ENCODE data around the gene PTPRJ.

PTPRJ gene

DNA sequence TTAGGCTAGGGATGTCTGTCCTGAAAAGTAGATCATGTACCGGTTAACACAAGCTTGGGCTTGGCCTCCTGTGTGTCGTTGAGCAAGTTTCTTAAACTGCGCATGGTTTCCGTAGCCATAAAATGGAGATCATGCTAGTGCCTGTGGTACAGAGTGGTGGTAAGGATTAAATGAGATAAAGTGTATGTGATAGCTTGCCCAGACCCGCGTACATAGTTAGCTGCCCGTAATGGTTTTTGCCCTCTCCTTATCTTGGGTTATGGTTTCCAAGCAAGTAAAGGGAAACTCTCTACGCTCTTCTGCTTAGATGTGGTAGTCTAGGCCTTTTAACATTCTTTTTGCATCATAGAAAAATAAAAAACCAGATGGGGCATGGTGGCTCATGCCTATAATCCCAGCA, 11.0 kb upstream of the PTPRJ start:
- DNase-seq (ENCODE audit: low read depth), result no peak

DNA sequence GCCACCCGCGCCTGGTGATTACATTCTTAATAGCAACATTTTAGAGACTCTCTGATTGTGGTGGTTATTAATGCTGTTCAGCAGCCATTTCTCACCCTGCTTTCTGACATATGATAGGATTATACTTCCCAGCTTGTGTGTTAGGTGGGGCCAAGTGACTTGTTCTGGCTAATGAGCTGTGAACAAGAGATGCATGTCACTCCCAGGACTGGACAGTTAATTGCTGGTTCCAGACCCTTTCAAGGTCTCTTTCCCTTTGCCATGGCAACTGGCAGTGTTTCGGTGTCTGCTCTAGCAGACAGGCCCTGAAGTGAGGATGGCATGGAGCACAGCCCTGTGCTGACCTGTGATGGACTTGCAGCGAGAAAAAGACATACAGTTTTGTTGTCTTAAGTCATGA, 8.9 kb upstream of the PTPRJ start:
- no peak for DNase-seq (ENCODE audit: low read depth)

DNA sequence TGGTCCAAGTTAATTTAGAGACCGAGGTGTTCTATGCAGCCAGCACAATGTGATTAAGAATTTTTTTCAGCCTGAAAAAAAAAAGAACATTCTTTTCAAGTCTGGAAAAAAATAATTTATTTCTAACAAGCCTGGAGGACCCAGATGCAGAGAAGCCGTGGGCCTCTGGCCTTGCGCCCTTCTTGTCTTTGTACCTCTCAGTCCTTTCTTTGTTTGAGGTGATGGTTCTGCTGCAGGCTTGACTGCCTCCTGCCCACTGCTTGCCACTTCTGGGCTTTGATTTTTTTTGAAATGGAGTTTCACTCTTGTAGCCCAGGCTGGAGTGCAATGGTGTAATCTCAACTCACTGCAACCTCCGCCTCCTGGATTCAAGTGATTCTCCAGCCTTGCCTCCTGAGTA, 7.2 kb upstream of the PTPRJ start:
- DNase-seq (ENCODE audit: low read depth), result no peak

DNA sequence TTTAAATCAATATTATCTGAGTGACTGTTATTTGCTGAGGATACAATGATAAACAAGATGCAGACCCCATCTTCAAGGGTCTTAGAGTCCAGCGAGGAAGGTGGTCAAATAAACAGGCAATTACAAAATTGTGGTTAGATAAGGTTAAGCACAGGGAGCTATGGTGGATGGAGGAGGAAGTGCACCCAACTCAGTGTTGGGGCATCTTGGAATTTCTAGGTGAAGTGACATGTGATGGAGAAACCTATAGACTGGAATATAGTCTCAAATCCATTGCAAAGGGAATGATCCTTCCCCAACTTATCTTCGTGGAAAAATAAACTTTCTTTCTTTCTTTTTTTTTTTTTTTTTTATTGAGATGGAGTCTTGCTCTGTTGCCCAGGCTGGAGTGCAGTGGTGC, 3.4 kb upstream of the PTPRJ start:
- DNase-seq (ENCODE audit: low read depth), result no peak

DNA sequence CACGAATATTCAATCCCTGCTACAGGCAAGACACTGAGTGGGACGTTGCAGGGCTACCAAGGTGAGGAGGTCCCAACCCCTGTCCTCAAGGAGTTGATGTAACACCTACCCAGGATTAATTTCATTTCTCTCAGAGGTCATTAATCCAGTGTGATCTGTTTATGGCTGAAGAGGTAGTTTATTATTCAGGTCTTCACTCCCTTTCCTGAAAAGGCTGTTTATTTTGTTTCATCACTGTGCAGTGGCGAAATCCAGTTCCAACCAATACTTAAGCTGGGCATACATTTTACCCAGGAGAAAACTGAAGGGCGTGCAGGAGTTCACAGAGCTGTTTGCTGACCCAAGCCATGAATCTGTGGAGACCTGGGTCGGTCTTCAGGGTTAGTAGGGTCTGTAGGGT, 2.7 kb upstream of the PTPRJ start:
- no peak for DNase-seq (ENCODE audit: low read depth)

DNA sequence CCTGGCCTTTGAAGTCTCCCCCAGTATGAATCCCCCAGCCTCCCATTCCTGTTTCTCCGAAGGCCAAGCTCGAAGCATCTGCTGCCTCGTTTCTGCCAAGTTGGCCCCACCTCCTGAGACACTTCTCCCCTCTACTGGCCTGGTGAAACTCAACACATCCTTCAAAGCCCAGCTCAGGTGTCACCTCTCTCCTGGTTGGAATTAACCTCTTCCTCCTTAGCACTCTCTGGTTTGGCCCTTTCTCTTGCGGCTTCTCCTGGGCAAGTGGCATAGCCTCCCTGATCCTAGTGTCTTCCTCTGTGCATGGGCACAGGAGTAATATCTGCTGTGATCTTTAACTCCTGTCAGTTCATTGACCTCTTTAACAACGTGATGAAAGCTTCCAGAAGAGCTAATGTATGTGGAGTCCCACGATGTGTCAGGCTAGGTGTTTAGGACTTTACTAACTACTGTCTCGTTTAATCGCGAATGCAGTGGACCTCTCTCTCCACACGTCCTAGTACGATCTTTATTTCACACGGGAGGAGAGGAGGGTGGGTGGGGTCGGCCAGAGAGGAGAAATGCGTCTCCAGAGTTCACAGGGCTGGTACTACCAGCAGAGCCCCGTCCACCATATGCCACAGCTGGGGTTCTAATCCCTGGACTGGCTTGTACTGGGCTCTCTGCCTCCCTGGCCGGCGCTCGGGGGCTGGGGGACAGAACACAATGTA, 826 bp upstream of the PTPRJ start:
- no peak for DNase-seq (ENCODE audit: low read depth)

DNA sequence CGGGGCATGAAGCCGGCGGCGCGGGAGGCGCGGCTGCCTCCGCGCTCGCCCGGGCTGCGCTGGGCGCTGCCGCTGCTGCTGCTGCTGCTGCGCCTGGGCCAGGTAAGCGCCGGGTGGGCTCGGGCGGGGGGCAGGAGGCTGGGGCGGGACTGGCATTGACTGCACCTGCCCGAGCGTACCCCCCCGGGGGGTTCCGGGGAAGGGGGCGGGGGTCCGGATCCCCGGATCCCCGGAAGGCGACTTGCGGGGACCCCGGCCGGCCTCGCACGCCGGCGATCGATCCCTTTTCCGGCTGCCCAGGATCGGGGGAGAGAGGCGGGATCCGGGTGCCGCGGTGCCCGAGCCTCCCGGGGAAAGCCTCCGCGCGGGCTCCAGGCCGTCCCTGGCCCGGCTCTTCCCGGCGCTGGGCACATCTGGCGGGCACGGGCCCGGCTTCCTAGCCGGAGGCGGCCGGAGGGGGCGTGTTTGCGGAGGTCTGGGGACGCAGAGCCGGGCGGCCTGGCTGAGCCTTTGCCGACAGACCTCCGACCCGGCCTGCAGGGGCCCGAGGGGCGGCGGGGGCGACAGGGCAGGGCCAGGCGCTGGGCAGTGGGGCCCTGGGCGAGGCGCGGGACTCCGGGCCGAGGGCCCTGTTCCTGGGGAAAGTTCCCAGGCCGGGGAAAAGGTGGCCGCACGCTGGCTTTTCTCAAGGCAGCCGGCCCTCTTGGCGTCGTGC, 705 bp downstream of the PTPRJ start:
- no peak for DNase-seq (ENCODE audit: low read depth)

DNA sequence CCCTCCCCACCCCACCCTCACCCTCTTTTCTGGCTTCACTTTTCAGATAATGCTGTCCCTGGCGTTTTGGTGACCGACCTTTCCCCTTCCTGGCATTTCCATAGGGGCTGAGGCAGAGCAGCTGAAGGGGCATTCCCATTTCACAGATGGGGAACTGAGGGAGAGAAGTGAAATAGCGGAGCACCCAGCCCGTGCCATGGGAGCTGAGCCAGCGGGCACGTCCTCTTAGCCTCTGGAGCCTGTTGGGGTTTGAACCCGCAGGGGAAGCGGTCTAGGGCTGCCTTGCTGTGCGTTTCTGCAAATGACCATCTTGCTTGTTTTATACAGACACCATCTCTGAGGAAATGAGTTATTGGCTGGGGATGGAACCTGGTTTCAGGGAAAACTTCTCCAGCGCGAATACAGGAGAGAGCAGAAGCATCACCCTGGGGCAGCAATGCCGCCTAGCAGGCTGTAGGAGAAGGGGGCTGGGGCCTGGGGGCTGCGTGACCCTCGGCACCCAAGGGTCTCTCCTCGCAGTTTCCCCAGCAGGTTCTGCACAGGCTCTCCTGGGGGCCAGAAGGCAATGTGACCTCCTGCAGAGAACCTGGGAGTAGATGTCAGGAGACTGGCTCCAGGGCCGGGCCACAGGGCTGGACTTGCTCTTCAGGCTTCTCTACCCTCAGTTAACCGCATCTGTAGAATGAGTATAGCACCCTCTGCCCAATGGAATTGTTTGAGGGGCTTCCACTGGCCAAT, 1.5 kb downstream of the PTPRJ start:
- no peak for DNase-seq (ENCODE audit: low read depth)

DNA sequence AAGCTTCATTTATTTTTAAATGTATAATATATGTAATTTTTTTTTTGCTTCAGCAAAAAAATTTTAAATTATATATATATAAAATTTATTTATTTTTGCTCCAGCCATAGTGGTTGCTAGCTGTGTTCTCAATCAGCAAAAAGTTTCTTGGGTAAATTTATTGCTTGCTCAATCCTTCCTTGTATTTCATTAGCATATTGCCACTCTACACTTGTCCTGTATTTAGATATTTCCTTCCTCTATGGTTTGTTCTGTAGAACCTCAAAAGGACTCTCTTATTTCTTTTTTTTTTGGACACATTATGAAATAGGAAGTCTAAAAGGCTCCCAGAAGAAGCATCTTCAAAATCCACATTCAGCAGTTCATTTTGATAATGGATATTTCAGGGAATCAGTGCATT, 2.3 kb downstream of the PTPRJ start:
- DNase-seq (ENCODE audit: low read depth), result no peak

DNA sequence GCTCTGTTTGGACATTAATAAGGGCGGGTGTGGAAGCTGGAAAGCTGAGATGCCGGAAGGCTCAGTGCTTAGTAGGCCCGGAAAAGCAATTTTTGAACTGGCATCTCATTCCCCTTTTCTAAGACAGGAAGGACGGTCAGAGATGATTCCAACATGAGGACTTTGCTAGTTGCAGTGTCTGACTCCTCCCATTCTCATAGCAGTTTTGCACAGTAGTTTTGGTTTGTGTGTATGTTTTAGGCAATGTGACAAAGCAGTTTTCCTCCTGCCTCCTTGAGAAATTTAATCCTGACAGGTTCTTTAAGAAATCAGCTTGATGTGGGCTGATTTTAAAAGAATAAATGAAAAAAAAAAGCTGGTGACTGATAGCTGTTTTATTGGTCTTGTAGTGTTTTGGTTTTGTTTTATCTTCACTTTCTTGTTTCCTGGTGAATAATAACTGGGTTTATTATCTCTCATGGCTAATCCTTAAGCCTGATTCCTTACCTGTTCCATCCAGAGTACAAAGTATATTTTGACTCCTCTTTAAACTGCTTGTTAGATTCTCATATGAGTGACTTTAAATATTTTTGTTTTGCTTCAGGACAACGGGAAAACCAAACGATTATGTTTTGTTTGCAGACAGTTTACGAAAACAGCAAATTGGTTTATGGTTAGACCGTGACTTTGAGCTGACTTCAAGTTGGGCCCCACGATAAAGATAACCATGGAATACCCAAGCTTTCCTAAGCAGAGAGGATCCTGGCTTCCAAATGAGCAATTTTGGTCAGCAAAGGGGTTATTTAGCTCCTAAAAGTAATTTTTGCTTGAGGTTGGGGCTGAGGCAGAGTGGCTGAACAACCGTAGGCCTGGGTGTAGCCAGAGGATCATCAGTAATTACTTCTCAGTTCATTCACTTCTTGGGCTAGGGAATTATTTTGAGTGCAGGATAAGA, 3.4 kb downstream of the PTPRJ start:
- DNase-seq (ENCODE audit: low read depth), result no peak

DNA sequence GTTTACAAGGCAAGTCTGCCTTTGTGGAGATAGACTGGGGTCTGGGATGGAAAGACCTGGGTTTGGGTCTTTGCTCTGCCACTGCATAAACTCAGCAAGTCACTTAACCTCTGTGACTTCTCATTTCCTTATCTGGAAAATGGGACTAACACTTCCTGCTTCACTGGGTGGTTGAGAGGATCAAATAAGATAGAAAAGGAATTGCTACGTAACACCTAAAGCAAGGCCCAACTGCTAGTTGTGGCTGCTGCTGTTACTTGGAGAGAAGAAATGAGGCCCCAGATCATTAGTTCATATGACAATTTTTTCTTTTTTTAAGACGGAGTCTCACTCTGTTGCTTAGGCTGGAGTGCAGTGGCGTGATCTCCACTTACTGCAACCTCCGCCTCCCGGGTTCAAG, 5.9 kb downstream of the PTPRJ start:
- DNase-seq (ENCODE audit: low read depth), result no peak

DNA sequence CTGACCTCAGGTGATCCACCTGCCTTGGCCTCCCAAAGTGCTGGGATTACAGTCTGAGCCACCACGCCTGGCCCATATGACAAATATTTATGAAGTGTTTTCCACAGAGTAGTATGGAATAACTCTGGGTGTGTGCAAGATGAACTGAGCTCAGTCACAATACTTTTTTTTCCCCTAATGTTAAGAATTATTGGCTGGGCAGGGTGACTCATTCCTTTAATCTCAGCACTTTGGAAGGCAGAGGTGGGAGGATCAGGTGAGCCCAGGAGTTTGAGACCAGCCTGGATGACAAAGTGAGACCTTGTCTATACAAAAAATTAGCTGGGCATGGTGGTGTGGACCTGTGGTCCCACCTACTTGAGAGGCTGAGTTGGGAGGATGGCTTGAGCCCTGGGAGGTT, 6.4 kb downstream of the PTPRJ start:
- DNase-seq (ENCODE audit: low read depth), result no peak

DNA sequence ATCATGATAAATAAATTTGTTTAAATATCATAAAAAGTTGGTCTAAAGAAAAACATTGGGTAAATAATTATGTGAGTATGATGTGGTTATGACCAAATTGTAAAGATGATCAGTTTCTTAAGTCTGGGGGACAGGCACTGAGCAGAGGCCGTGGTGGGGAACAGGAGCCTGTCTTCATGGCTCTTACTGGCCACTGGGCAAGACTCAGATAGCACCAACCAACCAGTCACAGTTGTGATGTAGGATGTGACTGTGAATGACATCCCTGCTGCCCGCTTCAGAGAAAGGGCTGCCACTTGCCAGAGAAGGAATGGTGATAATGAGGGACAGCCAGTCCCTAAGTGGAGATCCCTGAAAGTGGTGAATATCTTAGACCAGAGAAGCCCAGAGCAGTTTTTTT, 7.0 kb downstream of the PTPRJ start:
- no peak for DNase-seq (ENCODE audit: low read depth)

DNA sequence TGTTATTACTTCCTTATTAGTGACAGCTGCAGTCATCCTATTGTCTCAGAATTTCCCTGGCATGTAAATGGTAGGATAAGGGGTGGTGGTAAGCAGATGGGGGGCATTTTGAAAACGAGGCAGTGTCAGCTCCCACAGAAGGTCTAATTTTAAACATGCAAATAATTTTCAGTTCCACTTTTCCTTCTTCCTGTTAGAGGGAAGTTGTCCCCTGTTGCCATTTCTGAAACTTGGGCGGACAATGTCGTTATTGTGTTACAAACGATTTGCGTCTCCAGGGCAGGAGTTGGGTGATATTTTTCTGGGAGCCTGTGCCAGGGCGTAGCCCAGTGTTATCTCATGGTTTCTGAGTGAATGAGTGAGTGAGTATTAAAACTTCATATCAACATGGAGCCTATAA, 7.4 kb downstream of the PTPRJ start:
- DNase-seq (ENCODE audit: low read depth), result no peak

DNA sequence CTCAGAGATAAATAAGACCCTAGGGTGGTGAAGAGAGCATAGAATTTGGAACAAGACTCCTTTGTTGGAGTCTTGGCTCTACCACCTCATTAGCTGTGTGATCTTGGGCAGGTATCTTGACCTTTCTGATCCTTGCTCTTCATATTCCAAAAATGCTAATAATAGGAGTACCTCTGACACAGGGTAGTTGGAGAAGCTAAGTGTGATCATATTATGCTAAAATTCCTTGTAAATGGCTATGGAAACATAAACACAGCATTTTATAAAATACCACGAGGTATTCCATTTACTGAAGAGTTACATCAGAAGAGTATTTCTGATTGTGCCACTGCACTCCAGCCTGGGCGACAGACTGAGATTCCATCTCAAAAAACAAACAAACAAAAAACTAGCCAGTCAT, 9.4 kb downstream of the PTPRJ start:
- DNase-seq (ENCODE audit: low read depth), result no peak

DNA sequence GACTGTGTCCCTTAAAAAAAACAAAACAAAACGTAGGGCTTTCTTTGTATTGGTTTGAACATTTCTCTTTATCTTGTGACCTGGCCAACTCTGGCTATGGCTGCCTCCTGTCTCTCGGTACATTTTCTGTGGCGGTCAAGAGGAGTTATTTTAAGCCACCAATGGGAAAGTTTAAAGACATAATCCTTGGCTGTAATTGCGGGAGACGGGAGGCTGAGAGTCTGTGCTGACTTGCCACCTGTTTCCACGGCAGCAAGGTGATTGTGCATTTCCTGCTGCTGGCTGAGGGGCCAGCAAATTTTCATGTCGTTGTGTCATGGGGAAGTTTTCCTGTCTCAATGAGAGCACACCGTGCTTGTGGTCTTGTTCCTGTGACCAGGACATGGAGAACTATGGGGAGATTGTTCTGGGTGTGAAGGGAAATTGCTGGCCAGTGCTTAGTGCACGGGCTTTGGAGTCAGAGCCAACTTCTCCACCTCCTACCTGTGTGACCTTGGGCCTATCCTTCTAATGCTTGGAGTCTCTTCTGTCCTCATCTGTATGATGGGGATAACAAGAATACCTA, 11.0 kb downstream of the PTPRJ start:
- DNase-seq (ENCODE audit: low read depth), result no peak

DNA sequence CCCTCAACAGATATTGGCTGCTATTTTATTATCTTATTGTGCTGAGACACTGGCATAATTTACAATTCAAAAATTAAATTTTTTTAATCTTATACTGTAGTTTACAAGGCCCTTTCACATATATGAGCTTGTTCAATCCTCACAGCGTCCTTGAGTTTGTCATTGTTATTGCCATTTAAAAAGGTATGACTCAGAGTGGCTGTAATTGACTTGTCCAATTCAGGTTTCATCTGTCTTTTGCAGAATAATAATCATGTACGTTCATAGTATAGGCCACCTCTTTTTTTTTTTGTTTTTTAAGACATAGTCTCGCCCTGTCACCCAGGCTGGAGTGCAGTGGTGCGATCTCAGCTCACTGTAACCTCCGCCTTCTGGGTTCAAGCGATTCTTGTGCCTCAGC, 11.5 kb downstream of the PTPRJ start:
- no peak for DNase-seq (ENCODE audit: low read depth)

DNA sequence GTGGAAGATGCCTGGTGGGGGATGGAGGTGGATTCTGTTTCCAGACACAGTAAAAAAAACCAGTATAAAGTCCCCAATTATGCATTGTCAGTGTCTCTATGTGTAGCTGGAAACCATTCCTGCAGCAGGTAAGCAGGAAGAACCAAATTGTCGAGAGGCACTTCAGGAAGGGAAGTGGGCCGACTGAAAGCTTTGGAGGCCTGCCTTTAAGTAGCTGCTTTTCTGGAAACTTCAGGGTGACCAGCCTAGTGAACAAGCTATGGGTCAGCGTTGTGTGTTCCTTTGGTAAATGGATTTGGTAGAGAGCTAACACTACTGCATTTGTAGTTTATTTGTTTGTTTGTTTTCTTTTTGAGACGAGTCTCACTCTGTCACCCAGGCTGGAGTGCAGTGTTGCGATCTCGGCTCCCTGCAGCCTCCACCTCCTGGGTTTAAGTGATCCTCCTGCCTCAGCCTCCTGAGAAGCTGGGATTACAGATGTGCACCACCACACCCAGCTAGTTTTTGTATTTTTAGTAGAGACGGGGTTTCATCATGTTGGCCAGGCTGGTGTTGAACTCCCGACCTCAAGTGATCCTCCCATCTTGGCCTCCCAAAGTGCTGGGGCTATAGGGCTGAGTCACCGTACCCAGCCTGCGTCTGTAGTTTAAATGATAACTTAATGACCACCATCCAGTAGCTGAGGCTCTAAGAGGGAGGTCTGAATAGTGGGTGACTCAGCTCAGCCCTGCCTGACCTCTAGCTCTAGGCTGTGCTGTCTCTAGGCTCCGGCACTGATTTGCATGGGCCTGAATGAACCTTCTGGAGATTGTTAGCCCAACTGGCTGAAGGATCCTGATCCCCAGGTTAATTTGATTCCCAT, 12.8 kb downstream of the PTPRJ start:
- no peak for DNase-seq (ENCODE audit: low read depth)

DNA sequence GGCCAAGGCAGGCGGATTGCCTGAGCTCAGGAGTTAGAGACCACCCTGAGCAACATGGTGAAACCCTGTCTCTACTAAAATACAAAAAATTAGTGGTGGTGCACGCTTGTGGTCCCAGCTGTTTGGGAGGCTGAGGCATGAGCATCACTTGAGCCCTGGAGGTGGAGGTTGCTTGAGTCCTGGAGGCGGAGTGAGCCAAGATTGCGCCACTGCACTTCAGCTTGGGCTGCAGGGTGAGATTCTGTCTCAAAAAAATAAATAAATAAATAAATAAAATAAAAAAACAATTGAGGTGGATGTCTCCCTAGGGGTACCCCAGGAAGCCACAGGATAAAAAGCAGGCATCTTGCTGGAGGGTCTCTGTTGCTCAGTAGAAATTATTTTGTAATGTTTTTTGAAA, 14.1 kb downstream of the PTPRJ start:
- no peak for DNase-seq (ENCODE audit: low read depth)

DNA sequence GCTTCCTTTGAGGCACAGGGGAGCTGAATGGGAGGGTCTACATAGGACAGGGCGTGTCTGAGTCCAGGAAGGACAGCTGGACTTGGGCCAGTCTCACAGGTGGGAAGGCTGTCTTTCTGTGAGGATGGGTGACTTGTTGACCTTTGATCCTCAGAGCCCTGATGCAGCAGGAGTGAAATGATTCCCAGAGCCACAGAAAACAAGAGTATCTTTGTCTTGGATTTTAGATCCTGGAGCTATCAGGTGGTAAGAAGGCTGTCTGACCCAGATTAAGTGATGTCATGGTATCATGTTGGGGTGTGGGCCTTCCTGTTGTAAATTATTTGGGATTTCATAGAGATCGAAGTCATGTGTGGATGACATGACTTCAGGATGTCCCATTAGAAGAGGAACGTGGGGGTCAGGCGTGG, 15.0 kb downstream of the PTPRJ start:
- DNase-seq (ENCODE audit: low read depth), result no peak

Measured in T-helper 22 cell (primary cell).